Mammary epithelial cell (primary cell): ENCODE results near the gene DDX1.

ENCODE experiments used
- EZH2 ChIP-seq: IDR thresholded peaks from 2 replicates; pipeline ENCODE4 v1.6.1; 2012; ENCODE audit warnings: low read length, inconsistent platforms, borderline replicate concordance
- TF ChIP-seq, protein P1 (sequence below), 2 donors: IDR thresholded peaks in 1 of 2; conservative IDR thresholded peaks in 1 of 2; 2 replicates each; pipeline ENCODE4 v1.5.1; 2011 to 2012; ENCODE audit warnings: inconsistent platforms in 2 of 2, low read length in 2 of 2, mild to moderate bottlenecking in 2 of 2, control low read depth in 1 of 2, low read depth in 1 of 2; ENCODE audit not compliant: insufficient read depth in 1 of 2; ENCODE audit errors: extremely low read depth in 1 of 2

- TF ChIP-seq, protein P1, sequence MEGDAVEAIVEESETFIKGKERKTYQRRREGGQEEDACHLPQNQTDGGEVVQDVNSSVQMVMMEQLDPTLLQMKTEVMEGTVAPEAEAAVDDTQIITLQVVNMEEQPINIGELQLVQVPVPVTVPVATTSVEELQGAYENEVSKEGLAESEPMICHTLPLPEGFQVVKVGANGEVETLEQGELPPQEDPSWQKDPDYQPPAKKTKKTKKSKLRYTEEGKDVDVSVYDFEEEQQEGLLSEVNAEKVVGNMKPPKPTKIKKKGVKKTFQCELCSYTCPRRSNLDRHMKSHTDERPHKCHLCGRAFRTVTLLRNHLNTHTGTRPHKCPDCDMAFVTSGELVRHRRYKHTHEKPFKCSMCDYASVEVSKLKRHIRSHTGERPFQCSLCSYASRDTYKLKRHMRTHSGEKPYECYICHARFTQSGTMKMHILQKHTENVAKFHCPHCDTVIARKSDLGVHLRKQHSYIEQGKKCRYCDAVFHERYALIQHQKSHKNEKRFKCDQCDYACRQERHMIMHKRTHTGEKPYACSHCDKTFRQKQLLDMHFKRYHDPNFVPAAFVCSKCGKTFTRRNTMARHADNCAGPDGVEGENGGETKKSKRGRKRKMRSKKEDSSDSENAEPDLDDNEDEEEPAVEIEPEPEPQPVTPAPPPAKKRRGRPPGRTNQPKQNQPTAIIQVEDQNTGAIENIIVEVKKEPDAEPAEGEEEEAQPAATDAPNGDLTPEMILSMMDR (conservative IDR thresholded peaks at IDR 0.05 in 1 of 2, IDR thresholded peaks at IDR 0.05 in 1 of 2; ENCODE audit: extremely low read depth in 1 of 2, insufficient read depth in 1 of 2, low read depth in 1 of 2, low read length in 2 of 2), result no peak
- no peak for TF ChIP-seq EZH2
These were observed 72.8 kb downstream of the DDX1 start for GRCh38 chr2:15664273-15665066.
